Amniotic stem cell (primary cell): ENCODE data around the gene DHDDS.
"Not testable (repeated sequence)": the region's sequence is repeated elsewhere in the genome, so short reads cannot be mapped to it uniquely, and the experiment has no call there.

ENCODE experiments used
- DNase-seq: peaks from one replicate; lab custom pipeline; 2025; lab: John Stamatoyannopoulos, UW

DHDDS gene

GRCh38 chr1:26431979-26432695 is at the start of gene DHDDS:
TSS of gene DHDDS (plus strand) at chr1:26432321. CDS start at chr1:26432946, 625 bp downstream.
- DNase-seq = peak; percentile 93

GRCh38 chr1:26384076-26384475 is 48.0 kb upstream of the DHDDS start:
- no peak for DNase-seq

- DNase-seq = not testable (repeated sequence)
These were observed 47.1 kb upstream of the DHDDS start for GRCh38 chr1:26385063-26385462.

GRCh38 chr1:26387447-26387846 is 44.7 kb upstream of the DHDDS start:
- DNase-seq = no peak

- DNase-seq = no peak
These were observed 43.2 kb upstream of the DHDDS start for GRCh38 chr1:26388791-26389445.

GRCh38 chr1:26389604-26390247 is 42.4 kb upstream of the DHDDS start:
- DNase-seq = no peak

GRCh38 chr1:26391450-26391849 is 40.7 kb upstream of the DHDDS start:
- no peak for DNase-seq

GRCh38 chr1:26395754-26396153 is 36.4 kb upstream of the DHDDS start:
- no peak for DNase-seq

- DNase-seq = no peak
These were observed 33.1 kb upstream of the DHDDS start for GRCh38 chr1:26399034-26399433.

GRCh38 chr1:26401891-26402290 is 30.2 kb upstream of the DHDDS start:
- DNase-seq = no peak

GRCh38 chr1:26403656-26404055 is 28.5 kb upstream of the DHDDS start:
- no peak for DNase-seq

- no peak for DNase-seq
These were observed 27.5 kb upstream of the DHDDS start for GRCh38 chr1:26404641-26405040.

- no peak for DNase-seq
These were observed 26.7 kb upstream of the DHDDS start for GRCh38 chr1:26405281-26405915.

- DNase-seq = peak; percentile 26
These were observed 23.5 kb upstream of the DHDDS start for GRCh38 chr1:26408604-26409003.

- DNase-seq = no peak
These were observed 22.8 kb upstream of the DHDDS start for GRCh38 chr1:26409191-26409807.

GRCh38 chr1:26410706-26411623 is 21.2 kb upstream of the DHDDS start, which contains the start of gene LIN28A:
TSS of gene LIN28A (plus strand) at chr1:26410817. CDS start at chr1:26410892, 75 bp downstream.
- DNase-seq = no peak

- no peak for DNase-seq
These were observed 20.5 kb upstream of the DHDDS start for GRCh38 chr1:26411624-26412074.

- no peak for DNase-seq
These were observed 19.8 kb upstream of the DHDDS start for GRCh38 chr1:26412180-26412840.

- no peak for DNase-seq
These were observed 19.1 kb upstream of the DHDDS start for GRCh38 chr1:26413031-26413430.

- peak; percentile 60 for DNase-seq
These were observed 14.9 kb upstream of the DHDDS start for GRCh38 chr1:26417111-26417759.
